ENCODE results near the gene SCTR.

DNA sequence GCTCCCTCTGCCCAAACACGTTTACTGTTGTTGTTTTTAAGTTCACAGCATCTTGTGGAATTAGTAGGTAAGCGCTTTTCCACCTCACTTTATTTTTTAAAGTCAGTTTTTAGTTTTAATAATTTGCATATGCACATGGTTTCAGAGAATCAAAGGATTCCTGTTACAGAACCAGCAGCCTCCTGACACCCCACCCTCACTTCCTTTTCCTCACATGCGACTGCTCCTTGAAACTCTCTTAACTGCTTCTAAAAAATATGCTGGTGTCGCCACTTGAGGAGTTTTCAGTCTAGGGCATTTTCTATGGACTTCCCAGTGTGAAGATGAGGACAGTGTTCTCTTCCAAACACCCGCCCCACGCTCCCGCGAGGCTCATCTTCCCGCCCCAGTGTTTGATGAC is 78.2 kb downstream of the SCTR start:
- TF ChIP-seq, protein P1, sequence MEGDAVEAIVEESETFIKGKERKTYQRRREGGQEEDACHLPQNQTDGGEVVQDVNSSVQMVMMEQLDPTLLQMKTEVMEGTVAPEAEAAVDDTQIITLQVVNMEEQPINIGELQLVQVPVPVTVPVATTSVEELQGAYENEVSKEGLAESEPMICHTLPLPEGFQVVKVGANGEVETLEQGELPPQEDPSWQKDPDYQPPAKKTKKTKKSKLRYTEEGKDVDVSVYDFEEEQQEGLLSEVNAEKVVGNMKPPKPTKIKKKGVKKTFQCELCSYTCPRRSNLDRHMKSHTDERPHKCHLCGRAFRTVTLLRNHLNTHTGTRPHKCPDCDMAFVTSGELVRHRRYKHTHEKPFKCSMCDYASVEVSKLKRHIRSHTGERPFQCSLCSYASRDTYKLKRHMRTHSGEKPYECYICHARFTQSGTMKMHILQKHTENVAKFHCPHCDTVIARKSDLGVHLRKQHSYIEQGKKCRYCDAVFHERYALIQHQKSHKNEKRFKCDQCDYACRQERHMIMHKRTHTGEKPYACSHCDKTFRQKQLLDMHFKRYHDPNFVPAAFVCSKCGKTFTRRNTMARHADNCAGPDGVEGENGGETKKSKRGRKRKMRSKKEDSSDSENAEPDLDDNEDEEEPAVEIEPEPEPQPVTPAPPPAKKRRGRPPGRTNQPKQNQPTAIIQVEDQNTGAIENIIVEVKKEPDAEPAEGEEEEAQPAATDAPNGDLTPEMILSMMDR (conservative IDR thresholded peaks at IDR 0.05), result no peak
- TF ChIP-seq EZH2 (IDR thresholded peaks at IDR 0.05; ENCODE audit: low read depth), result no peak

All from PC-9 (cell line).